KBM-7 (cell line): ENCODE results near the gene TAB2.

ENCODE experiments used
- DNase-seq: peaks from one replicate; pipeline ENCODE4 v3.0.0-alpha.2; 2015
- in situ Hi-C: fragments of 300-500 bp; cut with MboI; formaldehyde crosslinking; loops from 2 replicates; pipeline ENCODE4 v1.14.3; 2020; ENCODE audit warnings: low sequenced_read_pairs, low pct_unique_long_range_greater_than_20kb, mixed read lengths

TAB2 gene

DNA sequence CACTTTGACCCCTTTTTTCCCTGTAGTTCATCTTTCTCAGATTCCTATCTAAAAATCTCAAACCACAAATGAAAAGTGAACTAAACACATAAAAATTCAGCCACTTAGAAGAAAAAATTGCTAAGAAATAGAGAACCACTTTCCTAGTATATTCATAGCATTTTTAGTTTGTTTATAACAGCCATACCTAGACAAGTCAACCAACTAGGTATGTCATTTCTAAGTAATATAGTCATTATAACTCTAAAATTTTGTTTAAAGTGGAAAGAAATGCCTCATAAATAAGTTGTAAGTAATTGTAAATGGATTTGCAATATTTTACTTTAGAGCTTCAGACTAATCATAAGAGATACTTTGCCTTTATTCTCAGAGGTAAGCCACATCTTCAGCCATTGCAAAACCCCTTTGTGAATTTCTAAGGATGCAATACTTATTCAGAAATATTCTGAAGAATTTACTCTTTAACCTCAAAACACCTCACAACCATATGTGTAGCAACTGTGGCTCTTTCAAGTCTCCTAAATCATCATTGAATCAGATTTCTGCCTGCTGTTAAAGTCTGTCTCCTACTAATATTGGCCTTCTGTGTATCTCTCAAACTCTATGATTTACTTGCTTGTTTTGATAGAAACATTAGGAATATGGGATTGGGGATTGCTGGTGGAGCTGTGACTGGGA, 75.6 kb downstream of the TAB2 start:
- in situ Hi-C loops: no loop called here
- DNase-seq: no peak

DNA sequence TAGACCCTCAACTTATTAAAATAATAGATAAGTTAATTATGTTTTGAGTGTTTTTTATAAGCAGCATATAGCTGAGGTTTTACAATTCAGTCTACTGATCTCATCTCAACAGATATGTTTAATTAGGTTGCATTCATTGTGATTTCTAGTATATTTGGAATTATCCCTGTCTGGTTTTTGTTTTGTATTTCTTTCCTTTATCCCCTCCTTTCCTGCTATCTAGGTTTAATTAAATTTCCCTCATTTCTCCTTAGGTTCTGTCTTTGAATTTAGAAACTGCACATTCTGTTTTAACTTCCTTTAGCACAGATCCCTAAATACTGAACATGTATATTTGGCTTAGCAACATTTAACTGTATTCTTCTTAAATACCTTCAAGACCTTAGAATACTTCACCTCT, 77.7 kb downstream of the TAB2 start:
- in situ Hi-C loops: no loop called here
- no peak for DNase-seq

DNA sequence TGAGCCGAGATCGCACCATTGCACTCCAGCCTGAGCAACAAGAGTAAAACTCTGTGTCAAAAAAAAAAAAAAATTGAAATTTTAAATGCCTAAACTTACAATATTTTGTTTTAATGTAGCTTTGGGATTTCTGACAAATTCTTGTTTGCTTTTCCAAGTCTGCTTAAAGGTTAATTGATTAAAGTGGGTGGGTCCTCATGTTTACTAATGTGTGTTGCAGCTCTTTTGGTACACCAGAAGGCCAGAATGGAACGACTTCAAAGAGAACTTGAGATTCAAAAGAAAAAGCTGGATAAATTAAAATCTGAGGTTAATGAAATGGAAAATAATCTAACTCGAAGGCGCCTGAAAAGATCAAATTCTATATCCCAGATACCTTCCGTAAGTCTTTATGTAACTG, 79.9 kb downstream of the TAB2 start:
- in situ Hi-C loops: no loop called here
- DNase-seq: no peak

DNA sequence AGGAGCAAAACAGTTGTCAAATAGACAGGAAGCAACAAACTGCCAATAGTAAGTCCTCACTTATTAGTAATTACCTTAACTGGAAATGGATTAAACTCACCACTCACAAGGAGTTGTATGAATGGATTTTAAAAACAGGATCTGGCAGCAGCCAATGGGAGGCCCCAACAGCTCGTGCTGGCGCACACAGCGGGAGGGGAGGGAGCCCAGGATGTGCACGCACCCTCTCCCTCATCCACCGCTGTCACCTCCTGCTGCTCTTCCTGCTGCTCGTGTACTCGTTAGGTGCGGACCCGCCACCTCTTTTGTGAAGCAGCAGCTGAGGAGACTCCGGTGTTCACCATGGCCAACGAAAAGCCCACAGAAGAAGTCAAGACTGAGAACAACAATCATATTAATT, 82.5 kb downstream of the TAB2 start, which contains the start of gene SUMO4:
SUMO4 (plus strand) TSS at position 213 of the 400 bp plus-strand sequence; CDS start at position 343, 130 bp downstream.
- DNase-seq: no peak
- in situ Hi-C loops: no loop called here

DNA sequence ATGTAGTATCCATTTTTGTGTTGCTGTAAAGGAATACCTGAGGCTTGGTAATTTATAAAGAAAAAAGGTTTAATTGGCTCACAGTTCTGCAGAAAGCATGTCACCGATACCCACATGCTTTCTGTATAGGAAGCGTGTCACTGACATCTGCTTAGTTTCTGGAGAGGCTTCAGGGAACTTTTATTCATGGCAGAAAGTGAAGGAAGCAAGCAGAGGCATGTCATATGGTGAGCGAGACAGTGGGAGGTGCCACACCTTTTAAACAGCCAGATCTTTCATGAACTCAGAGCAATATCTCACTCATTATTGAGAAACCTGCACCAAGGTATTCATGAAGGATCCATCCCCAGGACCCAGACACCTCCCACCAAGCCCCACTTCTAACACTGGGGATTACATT, 86.0 kb downstream of the TAB2 start:
- DNase-seq: no peak
- in situ Hi-C loops: no loop called here

DNA sequence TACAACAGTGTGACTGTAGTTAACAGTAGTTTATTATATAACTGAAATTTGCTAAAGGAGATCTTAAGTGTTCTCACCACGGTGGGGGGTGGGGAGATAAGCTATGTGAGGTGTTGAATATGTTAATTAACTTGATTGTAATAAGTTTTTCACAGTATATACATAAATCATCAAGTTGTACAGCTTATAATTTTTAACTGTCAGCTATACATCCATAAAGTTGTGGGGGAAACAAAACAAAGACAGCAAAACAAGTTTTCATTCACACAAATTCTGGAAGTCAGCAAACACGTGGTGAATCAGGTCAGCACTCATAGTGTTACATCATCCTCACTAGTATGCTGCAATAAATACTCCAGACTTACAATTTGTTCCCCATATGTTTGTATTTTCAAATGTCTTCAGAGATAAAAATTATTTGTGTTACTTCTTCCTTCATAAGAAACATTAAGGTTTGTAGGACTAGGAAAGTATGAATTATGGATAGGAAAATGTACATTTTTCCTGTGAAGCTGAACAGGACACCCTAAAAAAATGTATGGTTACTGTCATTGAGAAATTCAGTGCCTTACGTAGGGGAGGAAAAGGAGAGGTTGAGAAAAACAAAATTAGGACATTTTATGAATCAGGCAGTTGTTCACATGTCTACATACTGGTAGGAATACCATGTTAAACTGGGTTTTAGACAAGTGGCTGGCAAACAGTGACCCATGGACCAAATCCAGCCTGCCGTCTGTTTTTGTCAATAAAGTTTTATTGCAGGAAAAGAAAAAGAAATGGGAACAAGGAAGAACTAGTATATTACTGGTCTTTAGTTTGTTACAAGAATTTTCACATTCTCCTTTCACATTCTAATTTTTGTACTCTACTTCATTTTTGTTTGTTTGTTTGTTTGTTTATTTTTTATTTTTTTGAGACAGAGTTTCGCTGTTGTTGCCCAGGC, 88.6 kb downstream of the TAB2 start:
- in situ Hi-C loops: no loop called here

DNA sequence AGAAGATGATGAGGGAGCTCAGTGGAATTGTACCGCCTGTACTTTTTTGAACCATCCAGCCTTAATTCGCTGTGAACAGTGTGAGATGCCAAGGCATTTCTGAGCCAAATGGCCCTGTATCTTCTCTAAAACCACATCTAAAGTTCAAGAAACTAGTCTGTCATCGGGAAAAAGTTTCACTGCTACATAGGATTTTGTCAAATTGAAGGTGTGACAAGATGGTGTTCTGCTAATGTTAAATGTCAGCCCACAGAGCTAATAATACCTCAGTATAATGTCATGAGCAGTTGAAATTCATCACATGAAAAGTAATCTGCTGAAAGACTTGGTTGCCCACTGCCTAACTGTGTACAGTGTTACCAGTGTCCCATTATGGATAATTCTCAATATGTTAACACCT, 92.1 kb downstream of the TAB2 start:
- no peak for DNase-seq
- in situ Hi-C loops: no loop called here

More for the DNA sequence above, 88.6 kb downstream of the TAB2 start:
- DNase-seq: no peak

DNA sequence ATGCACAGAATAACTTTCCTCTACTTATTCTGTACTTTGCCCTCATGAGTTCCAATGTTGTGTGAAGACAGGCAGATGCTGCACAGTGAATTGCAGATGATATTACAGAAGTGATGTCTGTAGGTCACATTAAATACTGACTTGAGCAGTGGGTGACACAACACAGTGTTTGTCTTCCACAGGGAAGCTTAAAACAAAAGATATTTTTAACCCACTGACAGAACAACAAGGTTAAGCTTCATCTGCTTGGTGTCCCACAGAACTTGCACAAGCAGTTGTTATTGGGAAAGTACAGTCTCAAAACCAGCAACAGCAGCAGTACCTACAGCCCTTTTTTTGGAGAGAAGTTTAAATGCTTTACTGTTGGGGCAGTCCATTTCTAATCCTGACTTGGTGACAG, 93.0 kb downstream of the TAB2 start:
- in situ Hi-C loops: no loop called here
- DNase-seq: no peak

DNA sequence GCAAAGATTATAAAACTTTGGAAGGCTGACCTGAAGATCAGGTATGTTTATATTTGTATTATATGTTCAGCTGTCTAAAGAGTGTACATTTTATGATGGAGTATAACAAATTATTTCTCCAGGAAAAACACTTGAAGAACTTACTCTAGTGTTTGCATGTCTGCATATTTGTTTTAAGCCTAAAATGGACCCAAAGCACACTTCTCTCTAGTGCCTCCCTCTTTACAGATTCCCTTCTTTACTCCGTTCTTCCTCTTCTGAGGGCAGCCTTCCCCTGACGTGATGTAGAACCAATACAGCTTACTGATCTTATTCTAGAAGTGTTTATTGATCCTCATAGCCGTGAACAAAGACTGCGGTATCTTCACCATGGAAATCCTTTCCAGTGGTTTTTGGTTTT, 96.5 kb downstream of the TAB2 start:
- in situ Hi-C loops: no loop called here

DNA sequence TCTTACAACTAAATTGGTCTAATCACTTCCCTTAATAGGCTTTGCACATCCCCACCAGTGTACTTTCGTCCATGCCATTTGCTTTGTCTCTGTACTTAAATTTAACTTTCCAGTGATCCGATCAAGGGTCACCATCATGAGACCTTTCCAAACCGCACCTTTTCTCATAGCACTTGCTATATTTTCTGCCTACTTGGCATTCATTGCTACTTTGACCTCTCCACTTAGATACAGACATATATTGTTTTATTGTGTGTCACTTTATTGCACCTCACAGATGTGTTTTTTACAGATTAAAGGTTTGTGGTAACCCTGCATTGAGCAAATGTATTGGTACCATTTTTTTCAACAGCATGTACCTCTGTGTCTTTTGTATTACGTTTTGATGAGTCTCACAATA, 97.3 kb downstream of the TAB2 start:
- no peak for DNase-seq
- in situ Hi-C loops: no loop called here

More for the DNA sequence above, 96.5 kb downstream of the TAB2 start:
- DNase-seq: no peak

DNA sequence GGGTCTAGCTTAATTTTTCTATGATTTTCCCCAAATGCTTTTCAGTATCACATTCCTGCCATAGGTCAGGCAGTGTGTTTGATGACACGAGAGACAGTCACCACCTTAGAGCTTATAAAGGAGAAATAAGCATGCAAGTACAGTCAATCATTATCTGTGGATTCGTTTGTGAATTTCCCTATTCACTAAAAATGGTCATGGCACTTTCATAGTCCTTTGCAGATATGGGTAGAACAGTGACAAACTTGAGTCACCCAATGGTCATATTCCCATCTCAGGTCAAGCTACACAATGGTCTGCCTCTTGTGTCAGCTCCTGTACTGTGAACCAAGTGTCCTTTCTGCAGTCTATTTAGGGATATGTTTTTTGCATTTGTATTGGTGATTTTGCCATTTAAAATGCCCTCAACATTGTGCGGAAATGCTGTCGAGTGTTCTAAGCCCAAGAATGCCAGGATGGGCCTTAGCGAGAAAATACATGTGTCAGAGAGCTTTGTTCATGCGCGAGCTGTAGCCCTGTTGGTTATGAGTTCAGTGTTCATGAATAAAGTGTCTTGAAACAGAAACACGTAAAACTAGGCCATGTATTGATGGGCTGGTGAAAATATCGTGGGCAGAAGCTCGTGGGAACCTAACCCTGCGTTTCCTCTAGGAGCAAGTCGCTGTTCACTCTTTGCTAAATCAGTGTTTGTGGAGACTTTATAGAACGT, 102.3 kb downstream of the TAB2 start:
- in situ Hi-C loops: no loop called here
- DNase-seq: no peak

DNA sequence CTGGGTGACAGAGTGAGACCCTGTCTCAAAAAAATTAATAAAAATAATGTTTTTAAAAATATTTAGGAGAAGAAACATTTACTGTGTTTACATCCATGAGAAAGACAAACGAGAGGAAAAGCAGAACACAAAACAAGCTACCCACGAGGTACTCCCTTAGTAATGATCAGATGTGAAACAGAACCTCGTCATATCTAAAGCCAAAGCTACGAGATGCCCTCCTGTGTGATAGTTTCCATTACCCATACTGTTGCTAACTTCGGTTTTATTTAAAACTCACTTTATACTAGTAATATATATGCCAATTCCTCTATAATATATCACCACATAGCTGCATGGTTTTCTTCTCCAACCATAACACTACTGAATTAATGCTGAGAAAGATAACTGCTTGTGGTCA, 103.6 kb downstream of the TAB2 start:
- DNase-seq: no peak
- in situ Hi-C loops: no loop called here

DNA sequence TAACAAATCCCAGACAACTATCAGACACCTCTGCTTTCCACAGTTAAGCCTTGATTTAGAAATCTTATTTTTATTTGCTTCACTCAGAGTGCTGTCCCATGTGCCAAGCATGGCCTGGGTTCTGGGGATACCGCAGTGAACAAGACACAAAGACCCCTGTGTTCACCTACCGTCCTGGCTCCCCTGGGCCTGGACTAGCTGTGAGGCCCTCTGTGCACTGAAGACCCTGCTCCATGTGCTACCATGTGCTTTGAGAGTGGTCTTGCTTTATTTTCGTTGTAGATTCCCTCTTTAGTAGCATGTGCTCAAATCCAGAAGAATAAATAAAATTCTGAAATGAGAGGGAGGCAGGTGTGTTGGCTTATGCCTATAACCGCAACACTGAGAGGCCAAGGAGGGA, 105.1 kb downstream of the TAB2 start:
- DNase-seq: no peak
- in situ Hi-C loops: no loop called here

DNA sequence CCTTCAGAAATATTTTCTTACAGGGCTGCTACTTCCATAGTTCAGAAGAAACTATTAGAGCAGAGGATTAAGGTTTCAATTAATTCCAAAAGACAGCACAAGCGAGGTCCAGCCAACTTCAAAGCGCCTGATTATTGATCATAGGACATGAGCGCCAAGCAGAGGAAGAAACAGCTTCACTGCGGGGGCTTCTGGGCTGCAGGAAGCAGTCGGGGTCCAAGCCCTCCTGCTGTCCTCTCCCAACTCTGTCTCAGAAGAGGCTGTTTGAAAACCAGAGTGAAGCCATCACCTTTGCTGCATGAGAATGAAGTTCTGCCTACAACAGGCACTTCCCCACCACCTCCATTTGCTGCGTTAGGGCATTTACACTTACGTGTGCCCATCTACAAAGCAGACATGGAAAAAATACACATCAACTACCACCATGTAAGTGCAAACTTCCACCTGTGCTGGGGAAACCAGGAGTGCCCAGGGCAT, 106.5 kb downstream of the TAB2 start:
- in situ Hi-C loops: no loop called here

DNA sequence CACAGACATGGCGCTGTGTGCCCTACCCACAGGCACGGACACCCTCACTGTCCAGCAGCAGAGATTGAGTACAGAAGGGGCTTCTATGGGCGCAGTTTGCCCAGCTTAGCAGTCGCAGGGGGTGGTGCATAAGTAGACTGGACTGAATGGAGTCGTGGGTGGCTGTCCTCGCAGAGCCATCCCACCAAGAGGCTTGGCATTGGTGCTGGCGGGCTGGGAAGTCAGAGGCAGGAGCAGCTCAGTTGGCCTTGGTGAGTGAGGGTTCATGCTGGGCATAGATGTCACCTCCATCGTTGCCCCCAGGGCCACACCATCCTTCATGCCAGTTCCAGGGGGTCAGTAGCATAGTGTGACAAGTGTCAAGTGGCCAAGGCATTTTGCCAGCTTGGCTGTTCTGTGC, 107.7 kb downstream of the TAB2 start:
- DNase-seq: no peak
- in situ Hi-C loops: loop anchor here (25.0 kb wide), 2 partner anchors 338 to 863 kb away; no protein-coding TSS in a partner anchor

More for the DNA sequence above, 106.5 kb downstream of the TAB2 start:
- no peak for DNase-seq

DNA sequence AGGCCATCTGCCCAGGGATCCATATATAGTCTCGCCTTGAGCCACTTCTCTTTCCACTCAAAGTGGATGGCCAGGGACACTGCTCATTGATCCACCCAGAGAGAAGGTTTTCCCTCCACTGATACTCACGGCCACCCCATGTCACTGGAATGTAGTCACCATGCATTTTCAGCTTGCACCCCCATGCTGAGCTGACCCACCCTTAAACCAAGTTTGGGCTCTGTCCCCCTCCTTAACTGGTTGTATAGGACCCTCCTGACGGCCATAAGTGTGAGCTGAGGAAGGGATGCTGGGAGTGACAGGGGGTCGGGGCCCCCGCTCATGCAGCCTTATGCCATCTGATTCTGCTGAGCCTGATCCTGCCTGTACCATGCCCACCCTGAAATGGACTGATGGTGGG, 108.2 kb downstream of the TAB2 start:
- DNase-seq: no peak
- in situ Hi-C loops: loop anchor here (25.0 kb wide), 2 partner anchors 338 to 863 kb away; no protein-coding TSS in a partner anchor

DNA sequence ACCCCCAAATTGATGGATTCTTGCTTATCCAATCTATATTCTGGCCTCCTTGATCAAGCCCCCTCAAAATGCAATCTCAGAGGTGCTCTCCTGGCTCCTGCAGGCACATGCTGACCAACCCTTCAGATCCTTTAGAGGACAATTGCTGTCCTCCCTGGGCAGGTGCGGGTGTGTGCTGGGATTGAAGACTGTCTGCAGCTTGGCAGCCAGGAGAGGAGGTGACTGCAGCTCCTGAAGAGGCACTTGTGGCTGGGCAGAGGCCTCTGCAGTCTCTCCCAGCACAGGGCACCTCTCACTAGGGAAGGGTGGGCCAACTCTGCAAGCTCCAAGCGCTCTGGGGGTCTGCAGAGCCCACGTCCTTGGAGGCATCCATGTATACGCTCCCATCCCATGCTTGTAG, 111.1 kb downstream of the TAB2 start:
- in situ Hi-C loops: loop anchor here (25.0 kb wide), 2 partner anchors 341 to 866 kb away; no protein-coding TSS in a partner anchor

DNA sequence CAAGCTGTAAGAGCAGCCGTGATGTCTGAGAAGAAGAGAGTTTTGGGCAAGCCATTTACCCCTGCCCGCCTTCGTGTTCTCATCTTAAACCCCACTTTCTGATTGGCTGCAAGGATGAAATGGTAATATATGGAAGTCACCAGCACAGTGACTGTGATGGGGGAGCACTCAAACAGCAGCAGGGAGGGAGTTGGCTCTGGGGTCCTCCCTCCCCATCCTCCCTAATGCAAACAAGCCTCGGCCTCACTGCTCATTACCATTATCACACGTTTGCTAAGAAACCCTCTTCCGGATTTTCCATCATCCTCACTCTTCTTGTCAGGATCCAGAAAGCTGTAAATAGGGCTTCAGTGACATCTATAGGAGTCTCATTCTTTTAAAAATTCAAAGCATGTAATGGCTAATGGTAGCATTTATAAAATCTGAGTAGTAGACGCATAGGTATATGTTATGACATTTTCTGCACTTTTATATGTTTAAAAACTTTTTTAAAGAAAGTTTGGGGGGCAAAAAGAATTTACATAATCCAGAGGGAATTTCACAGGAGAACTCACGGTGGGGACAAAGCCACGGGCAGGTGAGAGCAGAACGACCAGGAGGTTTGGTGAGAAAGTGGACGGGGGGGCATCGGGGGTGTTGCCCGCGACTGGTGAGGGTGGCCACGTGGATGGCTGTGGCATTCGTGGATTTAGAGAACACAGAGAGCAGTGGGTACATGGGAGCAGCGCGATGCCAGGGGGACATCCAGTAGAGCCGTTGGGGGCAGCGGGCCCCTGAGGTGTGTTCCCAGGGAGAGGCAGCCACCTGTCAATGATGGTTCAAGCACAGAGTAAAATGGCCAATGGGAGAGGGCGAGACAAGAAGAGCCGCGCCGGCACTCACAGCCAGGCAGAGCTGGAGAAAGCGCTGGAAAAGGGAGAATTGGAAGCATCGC, 112.2 kb downstream of the TAB2 start:
- no peak for DNase-seq
- in situ Hi-C loops: loop anchor here (25.0 kb wide), 2 partner anchors 342 to 867 kb away; no protein-coding TSS in a partner anchor

More for the DNA sequence above, 111.1 kb downstream of the TAB2 start:
- DNase-seq: no peak
